ENCODE data around the gene CAMSAP2. TPM values are rescaled to one million over a fixed set of nuclear protein-coding genes. Genes with fewer than 3 reads are reported as not detected.

Gene CAMSAP2
- total RNA-seq, 1 donor from 2014 or later: 43.9 TPM

DNA sequence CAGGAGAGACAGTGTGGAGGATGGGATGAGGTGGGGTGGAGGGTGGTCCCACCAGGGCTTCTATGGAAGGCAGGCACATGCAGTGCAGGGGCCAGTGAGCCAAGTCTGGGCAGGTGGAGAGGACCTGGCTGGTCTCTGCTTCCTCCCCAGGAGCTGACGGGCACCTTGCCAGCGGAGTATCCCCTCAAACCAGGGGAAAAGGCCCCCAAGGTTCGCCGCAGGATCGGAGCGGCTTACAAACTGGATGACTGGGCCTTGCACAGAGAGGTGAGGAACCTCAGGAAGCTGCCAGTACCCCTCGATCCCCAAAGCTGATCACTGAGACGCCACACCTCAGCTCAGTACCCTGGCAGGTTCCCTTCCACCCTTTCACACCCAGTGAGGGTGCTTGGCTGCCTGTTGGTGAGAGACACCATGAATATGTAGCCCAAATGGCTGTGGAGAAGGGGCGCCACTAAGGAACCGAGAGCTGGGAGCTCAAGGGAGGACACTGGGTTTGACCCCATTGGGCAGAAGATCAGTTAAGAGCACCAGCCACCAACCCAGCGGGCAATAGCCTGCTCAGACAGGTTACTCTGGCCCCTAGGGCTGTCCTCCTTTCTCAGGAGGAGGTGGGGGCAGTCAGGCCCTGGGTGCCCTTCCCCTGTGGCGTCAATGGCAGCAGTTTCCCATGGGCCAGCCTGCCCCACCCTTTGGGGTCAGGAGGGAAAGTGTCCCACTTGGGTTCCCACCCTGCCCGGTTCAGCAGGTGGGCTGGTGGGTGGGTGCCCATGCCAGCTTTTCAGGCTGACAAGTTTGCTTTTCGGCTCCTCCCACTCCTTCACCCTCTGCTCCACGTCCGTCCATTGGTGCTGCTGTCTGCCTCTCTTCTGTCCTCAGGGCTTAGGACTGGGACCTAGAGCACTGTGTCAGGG lies 161.5 kb downstream of the CAMSAP2 start:
- H3K27ac ChIP-seq: no peak overlapping the region
- Mint-ChIP-seq H3K36me3 (peaks cover 24% of the 10 kb centered on the region), H3K4me1 (peaks cover 21% of the 10 kb centered on the region), H3K27me3 (ENCODE audit: insufficient read depth, low read depth) (peaks cover 8% of the 10 kb centered on the region), H3K9me3 (no peaks in the 10 kb centered on the region), H3K4me3 (no peak overlapping the region), H3K27ac (no peak overlapping the region)
- no peaks in the 10 kb centered on the region for H3K9me3 ChIP-seq (ENCODE audit: low read depth)
- no peak overlapping the region for H3K4me2 ChIP-seq
- H3K4me3 ChIP-seq: no peak overlapping the region
- H3K9ac ChIP-seq: no peak overlapping the region
- H3K27me3 ChIP-seq: no peaks in the 10 kb centered on the region
- no peak for TF ChIP-seq EZH2phosphoT487 (IDR thresholded peaks at IDR 0.05)
- TF ChIP-seq, protein P1, sequence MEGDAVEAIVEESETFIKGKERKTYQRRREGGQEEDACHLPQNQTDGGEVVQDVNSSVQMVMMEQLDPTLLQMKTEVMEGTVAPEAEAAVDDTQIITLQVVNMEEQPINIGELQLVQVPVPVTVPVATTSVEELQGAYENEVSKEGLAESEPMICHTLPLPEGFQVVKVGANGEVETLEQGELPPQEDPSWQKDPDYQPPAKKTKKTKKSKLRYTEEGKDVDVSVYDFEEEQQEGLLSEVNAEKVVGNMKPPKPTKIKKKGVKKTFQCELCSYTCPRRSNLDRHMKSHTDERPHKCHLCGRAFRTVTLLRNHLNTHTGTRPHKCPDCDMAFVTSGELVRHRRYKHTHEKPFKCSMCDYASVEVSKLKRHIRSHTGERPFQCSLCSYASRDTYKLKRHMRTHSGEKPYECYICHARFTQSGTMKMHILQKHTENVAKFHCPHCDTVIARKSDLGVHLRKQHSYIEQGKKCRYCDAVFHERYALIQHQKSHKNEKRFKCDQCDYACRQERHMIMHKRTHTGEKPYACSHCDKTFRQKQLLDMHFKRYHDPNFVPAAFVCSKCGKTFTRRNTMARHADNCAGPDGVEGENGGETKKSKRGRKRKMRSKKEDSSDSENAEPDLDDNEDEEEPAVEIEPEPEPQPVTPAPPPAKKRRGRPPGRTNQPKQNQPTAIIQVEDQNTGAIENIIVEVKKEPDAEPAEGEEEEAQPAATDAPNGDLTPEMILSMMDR (IDR thresholded peaks at IDR 0.05): no peak
- TF ChIP-seq EZH2 (IDR thresholded peaks at IDR 0.05): no peak
- H3K79me2 ChIP-seq (ENCODE audit: low read depth): peaks cover 31% of the 10 kb centered on the region
- H3F3A ChIP-seq (ENCODE audit: low read depth): no peaks in the 10 kb centered on the region
- H3K36me3 ChIP-seq: no peaks in the 10 kb centered on the region
- H2AFZ ChIP-seq (replicated peaks): no peak overlapping the region
- DNase-seq (ENCODE audit: low spot score): no peak
- H4K20me1 ChIP-seq (ENCODE audit: low read depth): peaks cover 41% of the 10 kb centered on the region
- peaks cover 17% of the 10 kb centered on the region for H3K4me1 ChIP-seq

DNA sequence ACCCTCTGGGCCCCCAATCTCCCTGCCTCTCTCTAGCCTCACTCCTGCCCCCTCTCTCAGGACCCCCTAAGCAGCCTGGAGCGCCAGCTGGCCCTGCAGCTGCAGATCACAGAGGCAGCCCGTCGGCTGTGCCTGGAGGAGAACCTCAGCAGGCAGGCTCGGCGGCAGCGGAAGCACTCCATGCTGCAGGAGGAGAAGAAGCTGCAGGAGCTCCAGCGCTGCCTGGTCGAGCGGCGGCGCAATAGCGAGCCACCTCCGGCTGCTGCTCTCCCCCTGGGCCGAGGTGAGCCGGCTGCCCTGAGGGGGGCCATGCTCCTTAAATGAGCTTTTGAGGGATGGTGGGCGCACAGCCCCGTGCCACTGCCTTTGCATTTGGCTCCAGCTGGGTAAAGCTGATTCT lies 162.2 kb downstream of the CAMSAP2 start:
- Mint-ChIP-seq H3K9me3 (no peaks in the 10 kb centered on the region), H3K36me3 (peaks cover 24% of the 10 kb centered on the region), H3K27me3 (ENCODE audit: insufficient read depth, low read depth) (peaks cover 8% of the 10 kb centered on the region), H3K4me1 (peaks cover 15% of the 10 kb centered on the region), H3K27ac (no peak overlapping the region), H3K4me3 (no peak overlapping the region)
- Histone ChIP-seq H3K4me2 (no peak overlapping the region), H3K27ac (no peak overlapping the region), H3K27me3 (no peaks in the 10 kb centered on the region), H3K9me3 (ENCODE audit: low read depth) (no peaks in the 10 kb centered on the region), H3F3A (ENCODE audit: low read depth) (no peaks in the 10 kb centered on the region), H3K79me2 (ENCODE audit: low read depth) (peaks cover 24% of the 10 kb centered on the region), H3K4me3 (no peak overlapping the region), H3K9ac (no peak overlapping the region), H3K4me1 (peaks cover 10% of the 10 kb centered on the region), H3K36me3 (no peaks in the 10 kb centered on the region), H2AFZ (replicated peaks) (no peak overlapping the region), H4K20me1 (ENCODE audit: low read depth) (peaks cover 35% of the 10 kb centered on the region)
- TF ChIP-seq EZH2 (IDR thresholded peaks at IDR 0.05) (no peak), EZH2phosphoT487 (IDR thresholded peaks at IDR 0.05) (no peak)
- TF ChIP-seq, protein P1 (IDR thresholded peaks at IDR 0.05): no peak
- no peak for DNase-seq (ENCODE audit: low spot score)

DNA sequence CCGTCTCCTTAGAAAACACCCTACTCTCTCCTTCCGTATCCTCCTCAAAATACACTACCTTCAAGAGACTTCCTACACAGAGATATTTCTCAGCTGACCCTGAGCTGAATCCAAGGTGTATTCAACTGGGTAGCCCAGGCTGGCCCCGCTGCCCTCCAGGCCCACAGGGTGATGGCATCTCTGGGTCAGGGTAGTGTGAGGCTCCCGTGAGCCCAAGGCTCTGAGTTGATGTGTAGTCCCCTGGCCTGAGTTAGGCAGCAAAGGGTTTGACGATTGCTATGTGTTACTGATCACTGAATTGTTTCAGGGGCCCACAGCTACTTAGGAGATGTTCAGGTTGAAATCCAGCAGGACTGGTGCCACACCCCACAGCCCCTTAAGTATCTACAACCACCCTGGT lies 162.7 kb downstream of the CAMSAP2 start:
- no peak overlapping the region for H3K9ac ChIP-seq
- Mint-ChIP-seq H3K36me3 (peaks cover 23% of the 10 kb centered on the region), H3K9me3 (no peaks in the 10 kb centered on the region), H3K27ac (no peak overlapping the region), H3K4me3 (no peak overlapping the region), H3K27me3 (ENCODE audit: insufficient read depth, low read depth) (peaks cover 8% of the 10 kb centered on the region), H3K4me1 (peaks cover 13% of the 10 kb centered on the region)
- no peak overlapping the region for H3K27ac ChIP-seq
- peaks cover 19% of the 10 kb centered on the region for H3K79me2 ChIP-seq (ENCODE audit: low read depth)
- H3K27me3 ChIP-seq: no peaks in the 10 kb centered on the region
- H3K9me3 ChIP-seq (ENCODE audit: low read depth): no peaks in the 10 kb centered on the region
- no peak overlapping the region for H2AFZ ChIP-seq (replicated peaks)
- TF ChIP-seq EZH2 (IDR thresholded peaks at IDR 0.05) (no peak), EZH2phosphoT487 (IDR thresholded peaks at IDR 0.05) (no peak)
- TF ChIP-seq, protein P1 (IDR thresholded peaks at IDR 0.05): no peak
- DNase-seq (ENCODE audit: low spot score): no peak
- no peak overlapping the region for H3K4me2 ChIP-seq
- H3K4me3 ChIP-seq: no peak overlapping the region
- H3F3A ChIP-seq (ENCODE audit: low read depth): no peaks in the 10 kb centered on the region
- peaks cover 5% of the 10 kb centered on the region for H3K4me1 ChIP-seq
- peaks cover 30% of the 10 kb centered on the region for H4K20me1 ChIP-seq (ENCODE audit: low read depth)
- H3K36me3 ChIP-seq: no peaks in the 10 kb centered on the region

Data from neural progenitor cell (in vitro differentiated cells).